NCI-H345 (cell line): ENCODE measurements around the gene STK17B.
"Not testable (repeated sequence)": the region's sequence is repeated elsewhere in the genome, so short reads cannot be mapped to it uniquely, and the experiment has no call there.

Experiments
- DNase-seq: peaks from one replicate; lab custom pipeline; 2025; lab: John Stamatoyannopoulos, UW

STK17B gene

DNA sequence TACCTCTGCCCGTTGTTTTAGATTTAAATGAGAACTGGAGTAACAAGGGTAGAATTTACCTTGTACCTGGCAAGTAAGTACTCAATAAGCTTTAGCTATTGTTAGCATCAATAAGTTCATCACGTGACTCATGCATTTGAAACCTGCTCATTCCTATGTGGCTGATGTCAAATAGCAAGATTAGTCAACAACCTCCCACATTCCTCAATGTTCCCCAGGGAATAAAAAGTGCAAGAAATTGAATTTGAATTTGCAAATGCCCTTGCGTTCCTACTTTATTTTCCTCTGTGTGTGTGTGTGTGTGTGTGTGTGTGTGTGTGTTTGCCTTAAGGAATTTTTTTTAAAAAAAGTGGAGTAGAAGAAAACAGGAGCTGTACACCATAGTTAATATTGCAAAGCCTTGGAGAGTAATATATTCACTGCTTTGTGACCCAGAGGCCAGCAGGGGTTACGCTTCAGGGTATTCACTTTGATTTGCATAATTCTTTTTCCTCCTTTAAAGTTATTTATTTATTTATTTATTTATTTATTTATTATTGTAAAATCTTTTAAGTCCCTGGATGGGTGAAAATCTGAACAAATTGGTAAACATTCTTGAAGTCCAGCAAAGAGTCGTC is 58.9 kb downstream of the STK17B start:
- DNase-seq = no peak

DNA sequence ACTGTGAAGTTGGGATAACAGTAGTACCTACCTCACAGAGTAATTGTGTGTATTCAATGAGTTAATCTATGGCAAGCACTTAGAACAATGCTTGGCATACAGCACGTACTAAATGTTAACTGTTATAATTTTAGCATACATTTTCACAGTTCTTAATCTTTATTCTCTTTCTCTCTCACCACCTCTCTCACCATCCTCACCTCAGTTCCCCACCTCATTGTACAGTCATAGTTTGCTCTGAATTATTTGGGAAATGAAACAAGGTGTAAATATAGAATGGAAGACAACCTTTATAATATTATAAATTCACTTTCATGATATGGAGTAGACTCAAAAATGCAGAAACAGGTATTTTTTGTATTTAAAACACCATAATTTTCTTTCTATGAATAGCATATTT is 62.8 kb downstream of the STK17B start:
- DNase-seq = no peak

DNA sequence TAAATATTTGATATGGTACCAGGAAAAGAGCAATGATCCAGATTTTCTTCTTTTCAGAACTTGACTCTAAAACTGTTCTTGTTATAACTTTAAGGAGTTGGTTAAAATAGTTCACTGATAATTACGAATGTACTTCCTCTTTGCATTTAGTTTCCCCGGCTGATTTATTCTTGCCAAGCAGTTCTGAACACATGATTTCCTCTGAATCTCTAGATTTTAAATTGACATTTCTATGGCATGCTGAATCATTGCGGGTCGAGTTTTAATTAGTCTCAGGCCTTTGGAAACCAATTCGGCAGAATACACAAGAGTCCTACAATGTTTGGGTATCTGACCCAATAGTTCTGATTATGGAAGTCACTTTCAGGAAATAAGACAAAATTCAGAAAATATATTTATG is 65.4 kb downstream of the STK17B start:
- DNase-seq = no peak

DNA sequence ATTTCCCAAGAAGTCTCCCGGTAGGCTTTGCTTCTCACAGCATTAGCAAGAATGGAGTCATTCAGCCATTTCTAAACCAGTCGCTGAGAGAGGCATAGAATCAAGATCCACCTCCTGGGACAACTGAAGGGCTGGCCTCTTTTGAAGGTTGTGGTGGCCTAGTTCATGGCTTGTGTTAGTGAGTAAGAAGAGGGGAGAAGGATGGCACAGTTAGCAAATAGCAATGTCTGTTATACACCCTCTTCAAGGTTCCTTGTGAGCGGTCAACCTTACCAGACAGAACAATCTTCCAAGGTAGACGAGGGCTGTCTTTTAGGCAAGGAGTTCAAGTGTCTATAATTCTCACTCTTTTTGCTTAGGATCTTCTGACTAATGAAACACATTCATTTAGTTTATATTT is 67.3 kb downstream of the STK17B start:
- no peak for DNase-seq

DNA sequence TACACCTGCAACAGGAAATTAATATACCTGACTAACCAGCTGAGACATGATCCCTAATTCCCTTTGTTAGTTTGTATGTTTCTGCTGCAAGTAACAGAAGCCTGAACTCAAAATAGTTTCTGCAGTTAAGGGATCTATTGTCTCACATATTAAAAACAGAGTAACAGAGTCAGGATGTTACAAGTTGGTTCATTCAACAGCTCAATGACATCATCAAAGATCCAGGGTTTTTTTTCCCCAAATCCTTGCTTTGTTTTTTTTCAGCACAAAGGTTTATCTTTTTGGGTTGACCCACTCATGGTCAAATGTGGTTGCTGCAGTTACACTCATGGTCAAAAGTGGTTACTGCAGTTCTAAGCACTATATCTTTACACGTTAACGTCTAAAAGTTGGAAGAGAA is 67.8 kb downstream of the STK17B start:
- DNase-seq = no peak

DNA sequence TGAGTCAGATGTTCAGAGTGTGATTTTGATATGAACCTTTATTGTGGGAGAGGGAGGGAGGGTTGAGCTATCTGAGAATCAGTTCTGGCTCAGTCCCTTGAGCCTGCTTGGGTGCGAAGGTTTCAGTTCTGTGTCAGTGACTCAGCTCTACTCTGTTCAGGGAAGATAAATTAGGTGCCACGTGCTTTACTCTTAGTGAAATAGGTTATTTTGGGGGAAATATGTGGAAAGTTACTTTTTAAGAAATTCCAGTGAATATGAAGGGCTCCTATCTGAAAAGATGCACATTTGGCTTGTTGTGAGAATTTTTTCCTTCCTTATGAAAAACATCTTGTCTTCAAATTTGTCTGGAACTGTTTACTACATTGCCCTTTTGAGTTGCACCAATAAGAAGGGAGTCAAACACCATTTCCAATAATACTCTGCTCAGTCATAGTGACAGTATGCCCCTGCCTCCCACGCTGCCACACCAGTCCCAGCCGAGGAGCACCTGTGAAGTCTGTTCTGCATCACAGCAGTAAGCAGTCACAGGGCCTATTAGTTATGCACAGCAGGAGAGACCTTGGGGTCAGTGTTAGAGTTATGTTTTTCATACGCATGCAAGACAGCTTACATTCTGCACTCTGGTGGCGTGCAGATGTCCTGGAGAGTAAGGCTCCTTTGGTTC is 69.9 kb downstream of the STK17B start:
- no peak for DNase-seq

DNA sequence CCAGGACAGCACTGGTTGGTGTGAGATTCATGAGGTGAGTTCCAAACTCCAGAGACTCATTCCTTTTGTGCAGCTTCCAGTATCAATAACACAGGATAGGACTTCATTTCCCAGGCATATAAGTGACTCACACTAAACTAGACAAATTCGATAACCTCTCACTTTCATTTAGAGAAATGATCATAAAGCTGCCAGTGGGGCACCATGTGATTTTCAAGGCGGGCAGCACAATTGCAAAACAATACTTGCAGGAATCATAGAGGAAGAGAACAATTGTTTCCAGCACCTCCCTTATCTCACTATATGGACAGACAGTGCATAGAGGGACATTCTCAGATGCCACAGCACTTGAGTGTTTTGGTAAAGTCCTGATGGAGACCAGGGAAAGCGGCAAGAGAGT is 71.5 kb downstream of the STK17B start:
- DNase-seq = no peak

DNA sequence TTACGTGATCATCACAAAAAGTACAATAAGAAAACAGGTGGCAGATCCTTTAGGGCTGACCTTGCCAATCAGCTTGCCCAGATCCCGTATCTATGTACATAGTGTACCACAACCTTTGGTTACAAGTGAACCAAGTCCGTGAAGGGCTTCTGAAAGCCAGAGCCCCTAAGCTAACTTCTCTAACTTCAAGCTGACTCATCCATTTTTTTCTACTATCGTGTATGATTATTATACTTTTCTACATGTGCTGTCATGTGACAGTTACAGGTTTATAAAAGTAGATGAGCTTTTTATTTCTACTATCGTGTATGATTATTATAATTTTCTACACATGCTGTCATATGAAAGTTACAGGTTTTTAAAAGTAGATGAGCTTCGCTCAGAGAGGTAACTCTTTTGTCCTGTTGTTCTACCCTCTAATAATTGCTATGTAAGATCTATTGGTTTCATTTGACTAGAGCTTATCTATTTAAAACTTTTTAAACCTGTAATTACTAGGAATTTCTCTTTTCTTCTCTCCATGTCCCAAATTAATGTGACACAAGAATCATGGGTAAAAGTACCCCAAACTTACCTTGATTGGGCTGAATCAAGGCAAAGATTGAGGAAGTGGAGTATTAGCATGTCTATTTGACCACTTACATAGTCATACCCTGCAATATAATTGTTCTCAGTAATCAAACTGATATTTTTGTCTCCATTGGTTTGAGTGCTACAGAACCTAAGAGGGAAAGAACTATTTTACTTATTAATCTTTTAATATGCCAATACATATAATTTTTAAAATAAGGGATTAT is 73.3 kb downstream of the STK17B start:
- no peak for DNase-seq

DNA sequence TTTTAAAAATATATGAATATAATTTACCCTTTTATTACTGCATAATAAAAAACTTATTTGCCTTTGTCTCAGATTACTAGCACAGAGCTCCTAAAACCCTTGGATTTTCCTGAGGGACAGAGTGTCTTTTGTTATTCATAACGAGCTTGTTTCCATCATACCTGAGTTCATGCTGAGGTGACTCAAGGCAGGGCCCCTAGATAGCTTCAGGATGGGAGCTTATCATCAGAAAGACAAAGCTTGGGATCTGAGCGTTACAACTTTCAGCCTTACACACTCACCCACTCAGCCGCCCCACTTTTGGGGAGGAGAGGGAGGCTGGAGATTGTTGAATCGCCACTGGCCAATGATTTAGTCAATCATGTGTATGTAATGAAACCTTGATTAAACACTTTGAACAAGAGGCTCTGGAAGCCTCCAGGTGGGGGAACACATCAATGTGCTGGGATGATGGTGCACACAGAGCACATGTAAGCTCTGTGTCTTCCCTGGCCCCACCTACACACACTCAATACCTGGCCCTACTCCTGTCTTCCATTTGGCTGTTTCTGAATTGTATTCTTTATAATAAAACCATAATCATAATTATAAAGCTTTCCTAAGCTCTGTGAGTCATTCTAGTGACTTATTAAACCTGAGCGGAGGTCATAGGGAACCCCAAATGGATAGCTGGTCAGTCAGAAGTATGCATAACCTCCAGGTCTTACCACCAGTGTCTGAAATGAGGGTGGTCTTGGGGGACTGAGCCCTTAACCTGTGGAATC is 74.2 kb downstream of the STK17B start:
- no peak for DNase-seq

DNA sequence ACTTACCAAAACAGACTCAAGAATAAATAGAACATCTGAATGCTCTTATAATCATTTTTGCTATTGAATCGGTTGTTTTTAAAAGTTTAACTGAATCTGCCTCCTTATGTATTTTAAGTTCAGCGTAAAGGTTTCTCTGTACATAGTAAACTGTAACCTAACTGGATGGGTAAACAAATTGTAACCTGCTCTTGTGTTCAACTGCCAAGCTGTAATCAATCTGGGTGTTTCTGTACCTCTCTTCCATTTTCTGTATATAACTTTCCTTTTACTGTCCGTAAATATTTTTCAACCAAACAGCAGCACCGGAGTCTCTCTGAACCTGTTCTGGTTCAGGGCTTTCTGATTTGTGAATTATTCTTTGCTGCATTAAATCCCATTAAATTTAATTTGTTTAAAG is 75.1 kb downstream of the STK17B start:
- DNase-seq = no peak

DNA sequence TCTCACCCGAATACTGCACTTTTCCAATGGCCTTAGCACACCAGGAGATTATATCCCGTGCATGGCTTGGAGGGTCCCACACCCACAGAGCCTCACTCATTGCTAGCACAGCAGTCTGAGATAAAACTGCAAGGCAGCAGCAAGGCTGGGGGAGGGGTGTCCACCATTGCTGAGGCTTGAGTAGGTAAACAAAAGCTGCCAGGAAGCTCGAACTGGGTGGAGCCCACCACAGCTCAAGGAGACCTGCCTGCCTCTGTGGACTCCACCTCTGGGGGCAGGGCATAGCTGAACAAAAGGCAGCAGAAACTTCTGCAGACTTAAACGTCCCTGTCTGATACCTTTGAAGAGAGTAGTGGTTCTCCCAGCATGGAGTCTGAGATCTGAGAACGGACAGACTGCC is 81.9 kb downstream of the STK17B start:
- DNase-seq = not testable (repeated sequence)

DNA sequence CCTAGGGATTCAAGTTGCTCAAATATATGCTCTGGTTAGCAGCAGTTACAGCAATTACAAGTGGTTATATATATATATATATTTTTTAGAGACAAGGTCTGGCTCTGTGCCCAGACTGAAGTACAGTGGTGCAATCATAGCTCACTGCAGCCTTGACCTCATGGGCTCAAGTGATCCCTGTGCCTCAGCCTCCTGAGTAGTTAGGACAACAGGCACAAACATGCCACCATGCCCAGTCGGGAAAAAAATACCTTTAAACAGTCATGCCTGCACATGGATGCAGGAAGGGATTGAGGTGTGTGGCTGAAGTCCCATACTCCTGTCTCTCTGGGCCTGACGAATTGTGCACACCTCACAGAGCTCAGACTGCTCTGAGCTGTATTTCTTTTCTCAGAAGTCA is 83.2 kb downstream of the STK17B start:
- DNase-seq = peak; percentile 42

DNA sequence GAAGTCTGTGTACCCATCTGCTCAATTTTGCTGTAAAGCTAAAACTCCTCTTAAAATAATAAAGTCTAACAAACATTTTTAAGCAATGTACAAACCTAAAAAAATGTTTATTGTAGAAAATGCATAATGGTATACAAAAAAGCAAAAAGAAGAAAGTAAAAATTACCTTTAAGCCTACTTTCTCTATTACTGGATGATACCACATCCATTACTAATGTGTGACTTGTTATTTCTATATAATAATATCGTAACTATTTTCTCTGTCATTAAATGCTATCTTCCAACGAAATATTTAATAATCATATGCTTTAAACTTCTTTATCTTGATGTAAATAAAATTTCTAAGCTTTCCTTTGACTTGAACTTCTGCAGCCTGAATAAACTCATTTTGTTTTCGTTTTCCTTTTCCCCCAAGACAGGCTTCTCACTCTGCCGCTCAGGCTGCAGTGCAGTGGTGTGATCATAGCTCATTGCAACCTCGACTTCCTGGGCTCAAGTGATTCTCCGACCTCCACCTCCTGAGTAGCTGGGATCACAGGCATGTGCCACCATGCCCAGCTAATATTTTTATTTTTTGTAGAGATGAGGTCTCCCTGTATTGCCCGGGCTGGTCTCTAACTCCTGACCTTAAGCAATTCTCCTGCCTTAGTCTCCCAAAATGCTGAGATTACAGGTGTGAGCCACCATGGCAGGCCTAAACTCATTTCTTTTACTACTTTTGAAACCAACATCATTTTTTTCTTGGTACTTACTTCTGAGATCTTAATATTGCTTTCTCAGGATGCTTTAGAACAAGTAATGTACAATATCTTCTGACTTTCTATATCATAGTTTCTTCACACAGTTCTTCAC is 84.6 kb downstream of the STK17B start:
- DNase-seq = no peak

DNA sequence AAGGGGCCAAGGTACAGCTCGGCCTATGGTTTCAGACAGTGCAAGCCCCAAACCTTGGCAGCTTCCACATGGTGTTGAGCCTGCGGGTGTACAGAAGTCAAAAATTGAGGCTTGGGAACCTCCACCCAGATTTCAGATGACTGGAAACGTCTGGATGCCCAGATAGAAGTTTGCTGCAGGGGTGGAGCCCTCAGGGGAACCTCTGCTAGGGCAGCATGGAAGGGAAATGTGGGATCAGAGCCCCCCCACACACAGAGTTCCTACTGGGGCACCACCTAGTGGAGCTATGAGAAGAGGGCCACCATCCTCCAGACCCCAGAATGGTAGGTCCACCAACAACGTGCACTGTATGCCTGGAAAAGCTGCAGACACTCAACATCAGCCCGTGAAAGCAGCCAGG is 87.8 kb downstream of the STK17B start:
- no peak for DNase-seq
